Activated T-cell treated with anti-CD3 and anti-CD28 coated beads, Interleukin-2, amount 50 U/mL, for 4 hours (primary cell): Measurements from ENCODE around the gene ALOX12. TPM values are rescaled to one million over a fixed set of nuclear protein-coding genes. Genes with fewer than 3 reads are reported as not detected.

Source experiments
- total RNA-seq, 3 donors: library from RNA; stranded (reverse); gene quantifications; one replicate each; pipeline ENCODE4 v1.2.1, GENCODE V29; 2021

ALOX12 gene
- total RNA-seq, 3 donors from 2014 or later = not detected

Other genes starting within 250 kb of the ALOX12 start
- gene XAF1, start 240.0 kb upstream of the ALOX12 start, total RNA-seq = 10 to 100 TPM in 1 of 3 donors, 1 to 10 TPM in 2; 3.9 to 10.1 (median 7.8) TPM
- gene FBXO39, start 219.8 kb upstream of the ALOX12 start, total RNA-seq = not detected
- gene TEKT1, start 164.3 kb upstream of the ALOX12 start, total RNA-seq = not detected
- 100 to 1,000 TPM; 138 to 150 (median 139) TPM for gene RNASEK, start 16.6 kb downstream of the ALOX12 start, total RNA-seq
- under 1 TPM; 0.21 to 0.41 (median 0.25) TPM for gene BCL6B, start 27.0 kb downstream of the ALOX12 start, total RNA-seq
- gene SLC16A13, start 40.0 kb downstream of the ALOX12 start, total RNA-seq = 1 to 10 TPM; 5.7 to 7.0 (median 6.7) TPM
- 1 to 10 TPM in 2 of 3 donors, under 1 TPM in 1; 0.63 to 1.3 (median 1.1) TPM for gene SLC16A11, start 48.0 kb downstream of the ALOX12 start, total RNA-seq
- gene CLEC10A, start 84.2 kb downstream of the ALOX12 start, total RNA-seq = not detected
- gene ASGR2, start 118.8 kb downstream of the ALOX12 start, total RNA-seq = under 1 TPM in 1 of 3 donors, not detected in 2; 0.25 TPM
- 1 to 10 TPM in 2 of 3 donors, under 1 TPM in 1; 0.63 to 1.3 (median 1.1) TPM for gene ASGR1, start 183.3 kb downstream of the ALOX12 start, total RNA-seq
- gene DLG4, start 223.8 kb downstream of the ALOX12 start, total RNA-seq = 1 to 10 TPM; 4.2 to 6.5 (median 5.7) TPM
- gene ACADVL, start 223.9 kb downstream of the ALOX12 start, total RNA-seq = 100 to 1,000 TPM; 161 to 222 (median 174) TPM
- 10 to 100 TPM; 62.9 to 65.3 (median 63.2) TPM for gene DVL2, start 238.5 kb downstream of the ALOX12 start, total RNA-seq
- gene PHF23, start 243.4 kb downstream of the ALOX12 start, total RNA-seq = 10 to 100 TPM; 42.6 to 47.6 (median 43.0) TPM
- 100 to 1,000 TPM; 114 to 136 (median 133) TPM for gene GABARAP, start 246.4 kb downstream of the ALOX12 start, total RNA-seq